ENCODE data around the gene TNFRSF8. TPM values are rescaled to one million over a fixed set of nuclear protein-coding genes. Genes with fewer than 3 reads are reported as not detected.

Gene TNFRSF8
- total and polyA plus RNA-seq, 9 of the 15 experiments (the other 6 are each of a cell fraction or from before 2014, with no cell fraction given): 3.5 to 38.4 (median 17.1) TPM

- FAIRE-seq: peak; percentile 85
- CTCF ChIA-PET (ENCODE audit: low intra/inter-chr PET ratio): interaction anchor here (0.7 kb wide), 1 partner anchor 26 kb away, joined by 4 read pairs; no protein-coding TSS in a partner anchor
- no peak for TF ChIP-seq MAFK (IDR thresholded peaks at IDR 0.05; ENCODE audit: low read length)
- TF ChIP-seq ZNF165 (CRISPR knock-in tag; IDR thresholded peaks at IDR 0.05; ENCODE audit: borderline replicate concordance): no peak
- TF ChIP-seq TEAD2 (tag; IDR thresholded peaks at IDR 0.05): no peak
- TF ChIP-seq, protein P1, sequence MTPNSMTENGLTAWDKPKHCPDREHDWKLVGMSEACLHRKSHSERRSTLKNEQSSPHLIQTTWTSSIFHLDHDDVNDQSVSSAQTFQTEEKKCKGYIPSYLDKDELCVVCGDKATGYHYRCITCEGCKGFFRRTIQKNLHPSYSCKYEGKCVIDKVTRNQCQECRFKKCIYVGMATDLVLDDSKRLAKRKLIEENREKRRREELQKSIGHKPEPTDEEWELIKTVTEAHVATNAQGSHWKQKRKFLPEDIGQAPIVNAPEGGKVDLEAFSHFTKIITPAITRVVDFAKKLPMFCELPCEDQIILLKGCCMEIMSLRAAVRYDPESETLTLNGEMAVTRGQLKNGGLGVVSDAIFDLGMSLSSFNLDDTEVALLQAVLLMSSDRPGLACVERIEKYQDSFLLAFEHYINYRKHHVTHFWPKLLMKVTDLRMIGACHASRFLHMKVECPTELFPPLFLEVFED (CRISPR knock-in tag; conservative IDR thresholded peaks at IDR 0.05): no peak
- TF ChIP-seq, protein P2, sequence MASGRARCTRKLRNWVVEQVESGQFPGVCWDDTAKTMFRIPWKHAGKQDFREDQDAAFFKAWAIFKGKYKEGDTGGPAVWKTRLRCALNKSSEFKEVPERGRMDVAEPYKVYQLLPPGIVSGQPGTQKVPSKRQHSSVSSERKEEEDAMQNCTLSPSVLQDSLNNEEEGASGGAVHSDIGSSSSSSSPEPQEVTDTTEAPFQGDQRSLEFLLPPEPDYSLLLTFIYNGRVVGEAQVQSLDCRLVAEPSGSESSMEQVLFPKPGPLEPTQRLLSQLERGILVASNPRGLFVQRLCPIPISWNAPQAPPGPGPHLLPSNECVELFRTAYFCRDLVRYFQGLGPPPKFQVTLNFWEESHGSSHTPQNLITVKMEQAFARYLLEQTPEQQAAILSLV (tag; IDR thresholded peaks at IDR 0.05): no peak
- TF ChIP-seq ZC3H8 (IDR thresholded peaks at IDR 0.05): no peak
- no peak for TF ChIP-seq ZZZ3 (IDR thresholded peaks at IDR 0.05)
- TF ChIP-seq NFE2 (IDR thresholded peaks at IDR 0.05; ENCODE audit: low read depth): no peak
- TF ChIP-seq ZNF3 (CRISPR knock-in tag; IDR thresholded peaks at IDR 0.05): no peak
- no peak for TF ChIP-seq ZNF830 (CRISPR knock-in tag; IDR thresholded peaks at IDR 0.05)
- no peak for TF ChIP-seq HDAC3 (IDR thresholded peaks at IDR 0.05; ENCODE audit: borderline replicate concordance, partially characterized antibody)
- peak; percentile 14; the same call in 1 of the 2 replicates for TF ChIP-seq ZNF263 (CRISPR knock-in tag; IDR thresholded peaks at IDR 0.05; ENCODE audit: borderline replicate concordance)
- TF ChIP-seq MEF2A (IDR thresholded peaks at IDR 0.05; ENCODE audit: control insufficient read depth, low read depth, low read length): no peak
- no peak for TF ChIP-seq ETV5 (CRISPR knock-in tag; IDR thresholded peaks at IDR 0.05; ENCODE audit: low read depth)
- TF ChIP-seq, protein P3, sequence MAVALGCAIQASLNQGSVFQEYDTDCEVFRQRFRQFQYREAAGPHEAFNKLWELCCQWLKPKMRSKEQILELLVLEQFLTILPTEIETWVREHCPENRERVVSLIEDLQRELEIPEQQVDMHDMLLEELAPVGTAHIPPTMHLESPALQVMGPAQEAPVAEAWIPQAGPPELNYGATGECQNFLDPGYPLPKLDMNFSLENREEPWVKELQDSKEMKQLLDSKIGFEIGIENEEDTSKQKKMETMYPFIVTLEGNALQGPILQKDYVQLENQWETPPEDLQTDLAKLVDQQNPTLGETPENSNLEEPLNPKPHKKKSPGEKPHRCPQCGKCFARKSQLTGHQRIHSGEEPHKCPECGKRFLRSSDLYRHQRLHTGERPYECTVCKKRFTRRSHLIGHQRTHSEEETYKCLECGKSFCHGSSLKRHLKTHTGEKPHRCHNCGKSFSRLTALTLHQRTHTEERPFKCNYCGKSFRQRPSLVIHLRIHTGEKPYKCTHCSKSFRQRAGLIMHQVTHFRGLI (CRISPR knock-in tag; IDR thresholded peaks at IDR 0.05): no peak
- no peak for TF ChIP-seq FOS (IDR thresholded peaks at IDR 0.05; ENCODE audit: extremely low read depth, insufficient read length)
- no peak for TF ChIP-seq TOE1 (IDR thresholded peaks at IDR 0.05; ENCODE audit: borderline replicate concordance)
- TF ChIP-seq TOE1 (CRISPR knock-in tag; IDR thresholded peaks at IDR 0.05; ENCODE audit: borderline replicate concordance, low read depth): 0 out of 2 replicates have a peak, but pooled peaks have one; percentile 50
Measured at GRCh38 chr1:12014141-12014991, 48.7 kb upstream of the TNFRSF8 start.

More at GRCh38 chr1:12014141-12014991, 48.7 kb upstream of the TNFRSF8 start:
- BruUV-seq (replicated peaks): no TSS peak
- Histone ChIP-seq H4K20me1 (replicated peaks; ENCODE audit: control insufficient read depth, insufficient read depth, low read length) (no peaks in the 10 kb centered on the region), H2AFZ (ENCODE audit: low read depth, low read length) (peak overlapping the region; percentile 35), H3K36me3 (ENCODE audit: control insufficient read depth, insufficient read depth, low read length) (peaks cover 49% of the 10 kb centered on the region), H3K4me1 (replicated peaks in 1 of 2; ENCODE audit: control insufficient read depth in 2 of 2, insufficient read depth in 2 of 2, low read length in 2 of 2) (peaks cover 37 to 45% of the 10 kb centered on the region in 2 experiments), H3K9me3 (replicated peaks; ENCODE audit: control insufficient read depth, insufficient read depth, low read depth, low read length) (no peaks in the 10 kb centered on the region), H3K9ac (ENCODE audit: insufficient read depth in 1 of 2, low read depth in 2 of 2, low read length in 2 of 2) (peak overlapping the region in 1 of 2 experiments; percentile 41; a peak in 2 of 4 replicates), H3K27me3 (ENCODE audit: control insufficient read depth in 2 of 2, insufficient read depth in 2 of 2, low read length in 2 of 2) (no peaks in the 10 kb centered on the region), H3K79me2 (ENCODE audit: control insufficient read depth, insufficient read depth, low read length) (peaks cover under 1% of the 10 kb centered on the region; the same call in 2 of the 3 replicates), H3K9me1 (ENCODE audit: control insufficient read depth, insufficient read depth, low read length) (peaks cover 3% of the 10 kb centered on the region), H3K27ac (ENCODE audit: extremely low read depth, low read depth, low read length) (peak overlapping the region; percentile 75), H3K4me2 (ENCODE audit: insufficient read depth, low read length) (peak overlapping the region; percentile 22), H3K4me3 (no peak overlapping the region)
- ATAC-seq: peak; percentile 45
- intact Hi-C loops (cut with micrococcal nuclease): loop anchor here (1.0 kb wide), 1 partner anchor 47 kb away; no protein-coding TSS in a partner anchor
- POLR2A ChIA-PET: interaction anchor here (0.6 to 5.2 kb wide), 5 partner anchors 9 to 107 kb away, joined by 3 to 23 read pairs (median 6); no protein-coding TSS in a partner anchor
- in situ Hi-C loops (cut with MboI): no loop called here
- WGBS (ENCODE audit: insufficient coverage, low coverage, missing lambda C conversion rate): 44% methylated on average over 16 of the region's 16 CpGs
- peak; percentile 61 to 72 (median 64) for DNase-seq (ENCODE audit: extremely low read depth in 1 of 4, low spot score in 3 of 4)
